Sigmoid colon (tissue), 4 donors: ENCODE measurements around the gene ENTHD1.

ENCODE experiments used
- CTCF ChIP-seq, 4 experiments: fragments of 450-650 bp in 3 of 4; fragments of 200-600 bp in 1 of 4; IDR thresholded peaks; one replicate each; pipeline ENCODE4 v1.5.1; 2016 to 2019; ENCODE audit warnings: antibody characterized with exemption in 4 of 4, mild to moderate bottlenecking in 3 of 4, moderate library complexity in 2 of 4
- EP300 ChIP-seq, 4 donors: sonication (generic); formaldehyde crosslinking; IDR thresholded peaks; one replicate each; pipeline ENCODE4 v1.6.1; 2017; ENCODE audit warnings: antibody characterized with exemption in 4 of 4
- POLR2A ChIP-seq, 2 donors: fragments of 450-650 bp; IDR thresholded peaks; one replicate each; pipeline ENCODE4 v1.6.1; 2016; ENCODE audit warnings: antibody characterized with exemption in 2 of 2, mild to moderate bottlenecking in 2 of 2, moderate library complexity in 2 of 2
- POLR2AphosphoS5 ChIP-seq, 4 donors: sonication (generic); formaldehyde crosslinking; IDR thresholded peaks; one replicate each; pipeline ENCODE4 v1.6.1; 2017; ENCODE audit warnings: antibody characterized with exemption in 4 of 4

- no peak for TF ChIP-seq POLR2A (IDR thresholded peaks at IDR 0.05)
- TF ChIP-seq CTCF (IDR thresholded peaks at IDR 0.05) = no peak
- no peak for TF ChIP-seq POLR2AphosphoS5 (IDR thresholded peaks at IDR 0.05)
- no peak for TF ChIP-seq EP300 (IDR thresholded peaks at IDR 0.05)
Measured at GRCh38 chr22:39723463-39723862, 170.1 kb downstream of the ENTHD1 start.
